ENCODE measurements around the gene AHNAK2.

AHNAK2 gene

DNA sequence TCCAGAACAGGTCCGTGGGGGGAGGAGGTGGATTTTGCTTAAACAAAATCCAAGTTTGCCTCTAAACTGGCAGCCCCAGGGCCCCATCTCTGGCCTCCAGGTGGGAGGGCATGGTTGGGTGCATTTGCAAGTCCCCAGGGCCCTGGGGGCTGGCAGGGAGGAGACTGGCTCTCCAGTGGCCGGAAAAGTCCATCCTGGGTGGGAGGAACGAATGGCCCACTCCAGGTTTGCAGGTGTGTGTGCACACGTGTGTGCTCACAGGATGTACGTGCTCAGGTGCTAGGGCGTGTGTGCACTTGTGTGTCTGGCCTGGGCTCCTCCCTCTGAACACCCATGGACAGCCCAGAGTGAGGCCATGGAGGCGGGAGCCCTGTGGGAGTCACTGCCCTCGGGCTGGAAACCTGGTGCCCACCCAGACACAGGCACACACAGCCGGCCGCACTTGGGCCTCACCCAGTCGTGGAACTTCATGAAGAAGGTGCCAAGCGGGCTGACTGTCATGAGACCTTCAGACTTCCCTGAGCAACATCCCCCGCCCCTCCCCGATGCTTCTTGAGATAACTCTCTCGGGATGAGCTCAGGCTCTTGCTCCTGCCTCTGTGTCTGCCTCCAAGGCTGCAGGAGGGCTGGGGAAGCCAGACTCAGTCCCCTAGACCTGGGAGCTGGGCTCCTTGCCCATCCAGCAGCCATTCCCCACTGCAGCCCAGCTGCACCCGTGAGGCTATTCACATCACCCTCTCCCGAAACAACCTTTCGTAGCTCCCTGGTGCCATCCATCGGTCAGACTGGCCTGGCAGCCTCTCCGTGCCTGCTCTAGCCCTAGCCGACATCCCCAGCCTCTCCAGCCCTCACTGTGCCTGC is 9.4 kb downstream of the AHNAK2 start:
- H3K4me3 ChIP-seq (ENCODE audit: low read depth, low read length): no peak overlapping the region
- TF ChIP-seq, protein P1, sequence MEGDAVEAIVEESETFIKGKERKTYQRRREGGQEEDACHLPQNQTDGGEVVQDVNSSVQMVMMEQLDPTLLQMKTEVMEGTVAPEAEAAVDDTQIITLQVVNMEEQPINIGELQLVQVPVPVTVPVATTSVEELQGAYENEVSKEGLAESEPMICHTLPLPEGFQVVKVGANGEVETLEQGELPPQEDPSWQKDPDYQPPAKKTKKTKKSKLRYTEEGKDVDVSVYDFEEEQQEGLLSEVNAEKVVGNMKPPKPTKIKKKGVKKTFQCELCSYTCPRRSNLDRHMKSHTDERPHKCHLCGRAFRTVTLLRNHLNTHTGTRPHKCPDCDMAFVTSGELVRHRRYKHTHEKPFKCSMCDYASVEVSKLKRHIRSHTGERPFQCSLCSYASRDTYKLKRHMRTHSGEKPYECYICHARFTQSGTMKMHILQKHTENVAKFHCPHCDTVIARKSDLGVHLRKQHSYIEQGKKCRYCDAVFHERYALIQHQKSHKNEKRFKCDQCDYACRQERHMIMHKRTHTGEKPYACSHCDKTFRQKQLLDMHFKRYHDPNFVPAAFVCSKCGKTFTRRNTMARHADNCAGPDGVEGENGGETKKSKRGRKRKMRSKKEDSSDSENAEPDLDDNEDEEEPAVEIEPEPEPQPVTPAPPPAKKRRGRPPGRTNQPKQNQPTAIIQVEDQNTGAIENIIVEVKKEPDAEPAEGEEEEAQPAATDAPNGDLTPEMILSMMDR (IDR thresholded peaks at IDR 0.05; ENCODE audit: low read depth, low read length): no peak
- TF ChIP-seq, protein P2, sequence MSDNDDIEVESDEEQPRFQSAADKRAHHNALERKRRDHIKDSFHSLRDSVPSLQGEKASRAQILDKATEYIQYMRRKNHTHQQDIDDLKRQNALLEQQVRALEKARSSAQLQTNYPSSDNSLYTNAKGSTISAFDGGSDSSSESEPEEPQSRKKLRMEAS (IDR thresholded peaks at IDR 0.05; ENCODE audit: low read depth, low read length): no peak
- TF ChIP-seq POLR2A (IDR thresholded peaks at IDR 0.05; ENCODE audit: extremely low read depth, insufficient read length) (no peak), MYC (IDR thresholded peaks at IDR 0.05; ENCODE audit: low read depth, low read length) (no peak)
- peak; percentile 42 for DNase-seq (ENCODE audit: low read depth)

DNA sequence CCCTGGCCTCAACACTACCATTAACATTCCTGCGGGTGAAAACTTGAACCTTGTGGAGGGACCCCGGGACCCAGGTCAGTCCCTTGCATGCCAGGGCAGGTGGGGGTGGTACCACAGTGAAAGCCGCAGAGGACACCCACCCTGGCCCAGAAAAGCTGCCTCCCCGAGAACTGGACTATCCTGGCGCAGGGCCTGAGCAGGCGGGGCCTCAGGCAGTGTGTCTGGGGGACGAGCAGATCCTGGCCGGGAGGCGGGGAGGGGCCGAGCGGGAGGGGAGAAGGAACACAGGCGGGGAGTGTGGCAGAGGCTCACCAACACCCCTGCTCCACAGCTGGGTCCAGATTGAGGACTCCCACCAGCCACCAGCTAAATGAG is 10.0 kb downstream of the AHNAK2 start:
- DNase-seq (ENCODE audit: low read depth): no peak
- TF ChIP-seq, protein P1 (IDR thresholded peaks at IDR 0.05; ENCODE audit: low read depth, low read length): no peak
- TF ChIP-seq MYC (IDR thresholded peaks at IDR 0.05; ENCODE audit: low read depth, low read length): no peak
- TF ChIP-seq, protein P2 (IDR thresholded peaks at IDR 0.05; ENCODE audit: low read depth, low read length): no peak
- no peak for TF ChIP-seq POLR2A (IDR thresholded peaks at IDR 0.05; ENCODE audit: extremely low read depth, insufficient read length)

DNA sequence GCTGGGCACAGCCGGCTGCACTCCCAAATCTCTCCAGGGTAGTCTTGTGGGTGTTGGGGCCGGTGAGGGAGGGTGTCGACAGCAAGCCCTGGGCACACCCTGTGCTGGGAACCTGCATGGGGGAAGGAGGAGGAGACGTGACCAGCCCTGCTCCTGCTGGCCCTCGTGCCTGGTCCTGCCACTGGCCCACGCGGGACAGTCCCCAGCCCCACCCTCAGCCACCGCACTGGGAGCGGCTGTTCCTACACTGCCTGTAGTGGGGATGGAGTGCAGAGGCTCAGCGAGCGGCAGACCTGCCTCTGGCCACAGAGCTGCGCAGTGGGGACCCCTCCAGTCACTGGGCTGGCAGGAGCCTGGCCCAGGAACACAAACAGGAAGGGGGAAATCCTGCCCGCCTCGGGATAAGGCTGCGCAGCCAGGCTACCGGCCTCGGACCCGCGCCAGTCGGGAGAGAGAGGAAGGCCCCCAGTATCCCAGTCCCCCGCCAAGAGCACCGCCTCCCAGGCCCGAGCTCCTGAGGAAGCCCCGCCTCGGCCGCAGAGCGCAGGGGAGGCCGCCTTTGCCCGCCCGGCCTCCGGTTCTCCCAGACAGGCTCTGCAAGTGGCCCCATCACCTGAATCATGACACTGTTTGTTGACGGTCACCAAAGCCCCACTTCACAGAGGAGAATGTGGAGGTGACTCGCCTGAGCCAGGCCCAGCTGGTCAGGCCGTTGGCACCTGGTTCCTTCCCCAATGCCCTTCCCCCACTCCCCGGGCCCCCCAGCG is 10.6 kb downstream of the AHNAK2 start:
- TF ChIP-seq, protein P2 (IDR thresholded peaks at IDR 0.05; ENCODE audit: low read depth, low read length): no peak
- TF ChIP-seq, protein P1 (IDR thresholded peaks at IDR 0.05; ENCODE audit: low read depth, low read length): no peak
- no peak for TF ChIP-seq MYC (IDR thresholded peaks at IDR 0.05; ENCODE audit: low read depth, low read length)
- TF ChIP-seq POLR2A (IDR thresholded peaks at IDR 0.05; ENCODE audit: extremely low read depth, insufficient read length): no peak
- no peak for DNase-seq (ENCODE audit: low read depth)
- H3K4me3 ChIP-seq (ENCODE audit: low read depth, low read length): no peak overlapping the region

More for the DNA sequence above, 10.0 kb downstream of the AHNAK2 start:
- no peak overlapping the region for H3K4me3 ChIP-seq (ENCODE audit: low read depth, low read length)

DNA sequence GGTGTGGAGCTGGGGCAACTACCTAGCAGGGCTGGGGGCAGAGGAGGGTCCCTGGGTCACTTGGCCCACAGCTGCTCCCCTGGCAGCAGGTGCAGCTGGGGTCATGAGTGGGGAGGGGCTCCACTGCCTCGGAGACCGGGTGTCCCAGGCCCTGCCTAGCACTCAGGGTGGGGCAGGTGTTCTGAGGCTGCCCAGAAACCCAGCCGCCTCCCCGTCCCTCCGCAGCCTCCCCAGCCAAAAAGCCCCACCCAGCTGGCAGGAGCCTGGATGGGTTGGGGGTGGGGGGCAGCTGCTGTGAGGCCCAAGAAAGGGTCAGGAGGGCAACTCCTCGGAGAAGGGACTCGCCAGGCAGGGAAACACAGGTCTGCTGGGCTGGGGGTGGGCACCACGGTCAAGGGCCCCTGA is 11.2 kb downstream of the AHNAK2 start:
- no peak for DNase-seq (ENCODE audit: low read depth)
- TF ChIP-seq POLR2A (IDR thresholded peaks at IDR 0.05; ENCODE audit: extremely low read depth, insufficient read length): no peak
- TF ChIP-seq, protein P1 (IDR thresholded peaks at IDR 0.05; ENCODE audit: low read depth, low read length): no peak
- H3K4me3 ChIP-seq (ENCODE audit: low read depth, low read length): no peak overlapping the region

DNA sequence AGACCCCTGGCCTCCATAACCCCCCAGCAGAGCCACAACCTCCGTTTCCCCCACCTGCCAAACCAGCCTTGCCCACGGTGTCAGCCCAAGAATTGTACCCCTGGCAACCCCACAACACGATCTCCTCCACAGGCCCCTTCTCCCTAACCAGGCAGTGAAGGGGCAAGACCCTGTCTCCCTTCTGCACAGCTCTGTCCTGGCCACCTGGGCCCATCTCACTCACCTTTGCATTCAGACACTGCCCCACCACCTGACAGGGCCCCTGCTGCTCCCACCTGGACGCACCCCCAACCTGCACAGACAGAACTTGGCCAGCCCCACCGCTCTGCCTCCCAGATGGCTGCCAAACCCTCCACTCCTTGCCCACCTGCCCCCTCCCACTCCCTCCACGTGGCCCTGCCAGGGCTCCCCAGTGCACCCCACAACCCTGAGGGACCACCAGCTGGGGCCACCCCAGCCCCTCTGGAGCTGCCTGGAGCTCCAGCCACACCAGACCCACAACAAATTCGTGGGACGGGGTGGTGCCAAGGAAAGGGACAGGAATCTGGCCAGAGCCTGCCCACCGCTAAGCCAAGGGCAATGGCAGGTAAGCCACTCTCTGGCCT is 11.8 kb downstream of the AHNAK2 start:
- DNase-seq (ENCODE audit: low read depth): no peak
- TF ChIP-seq, protein P2 (IDR thresholded peaks at IDR 0.05; ENCODE audit: low read depth, low read length): no peak
- TF ChIP-seq, protein P1 (IDR thresholded peaks at IDR 0.05; ENCODE audit: low read depth, low read length): no peak
- TF ChIP-seq MYC (IDR thresholded peaks at IDR 0.05; ENCODE audit: low read depth, low read length) (no peak), POLR2A (IDR thresholded peaks at IDR 0.05; ENCODE audit: extremely low read depth, insufficient read length) (no peak)
- H3K4me3 ChIP-seq (ENCODE audit: low read depth, low read length): no peak overlapping the region

Data from NB4 (cell line).